Breast epithelium (tissue), 4 donors: ENCODE measurements around the gene IMPDH2. TPM values are rescaled to one million over a fixed set of nuclear protein-coding genes. Genes with fewer than 3 reads are reported as not detected.

Source experiments
- DNase-seq, 2 donors: peaks; one replicate each; pipeline ENCODE4 v3.0.0-alpha.2; 2019; ENCODE audit warnings: low spot score in 2 of 2
- H3K27ac ChIP-seq, 2 donors: fragments of 200-600 bp; sonication (generic) in 1 of 2; one replicate each; pipeline ENCODE4 v1.5.1; 2016 to 2019; ENCODE audit warnings: mild to moderate bottlenecking in 1 of 2
- H3K27me3 ChIP-seq, 2 donors: fragments of 200-600 bp; sonication (generic) in 1 of 2; one replicate each; pipeline versions ENCODE4 v1.5.1 to v1.6.0; 2017 to 2019; ENCODE audit warnings: control low read depth in 1 of 2, mild to moderate bottlenecking in 1 of 2
- H3K36me3 ChIP-seq: fragments of 200-600 bp; one replicate; pipeline ENCODE4 v1.5.1; 2019
- H3K4me1 ChIP-seq, 2 donors: fragments of 200-600 bp; sonication (generic); one replicate each; pipeline ENCODE4 v1.5.1; 2016 to 2019; ENCODE audit warnings: control low read depth in 1 of 2
- H3K4me3 ChIP-seq, 3 donors: fragments of 200-600 bp; sonication (generic); 1 replicate in 2 of 3; 2 replicates in 1 of 3; pipeline ENCODE4 v1.5.1; 2016 to 2019; ENCODE audit warnings: mild to moderate bottlenecking in 3 of 3, moderate library complexity in 2 of 3
- H3K9me3 ChIP-seq, 2 donors: fragments of 200-600 bp; sonication (generic) in 1 of 2; one replicate each; pipeline ENCODE4 v1.5.1; 2016 to 2019; ENCODE audit warnings: control low read depth in 1 of 2
- POLR2A ChIP-seq: fragments of 450-650 bp; IDR thresholded peaks from one replicate; pipeline ENCODE4 v1.6.1; 2016; ENCODE audit warnings: antibody characterized with exemption, mild to moderate bottlenecking, moderate library complexity
- POLR2AphosphoS5 ChIP-seq, 3 donors: sonication (generic); formaldehyde crosslinking; IDR thresholded peaks; one replicate each; pipeline ENCODE4 v1.6.1; 2017; ENCODE audit warnings: antibody characterized with exemption in 3 of 3
- intact Hi-C: fragments of 100-400 bp; cut with DNase I; formaldehyde crosslinking; loops from one replicate; pipeline ENCODE4 v1.15.1; 2023; ENCODE audit warnings: low total_unique reads
- total RNA-seq, 3 donors: library from RNA; depleted of rRNA; stranded (reverse); fragments of >200 nt; gene quantifications; one replicate each; pipeline ENCODE4 v1.1.0, GENCODE V29; 2016
- TF ChIP-seq, protein P1 (sequence below), 3 donors: fragments of 450-650 bp; IDR thresholded peaks; one replicate each; pipeline ENCODE4 v1.5.1; 2016 to 2017; ENCODE audit warnings: antibody characterized with exemption in 3 of 3, mild to moderate bottlenecking in 3 of 3, moderate library complexity in 3 of 3

Gene IMPDH2
- total RNA-seq, 3 donors from 2014 or later, result 123 to 216 (median 178) TPM

DNA sequence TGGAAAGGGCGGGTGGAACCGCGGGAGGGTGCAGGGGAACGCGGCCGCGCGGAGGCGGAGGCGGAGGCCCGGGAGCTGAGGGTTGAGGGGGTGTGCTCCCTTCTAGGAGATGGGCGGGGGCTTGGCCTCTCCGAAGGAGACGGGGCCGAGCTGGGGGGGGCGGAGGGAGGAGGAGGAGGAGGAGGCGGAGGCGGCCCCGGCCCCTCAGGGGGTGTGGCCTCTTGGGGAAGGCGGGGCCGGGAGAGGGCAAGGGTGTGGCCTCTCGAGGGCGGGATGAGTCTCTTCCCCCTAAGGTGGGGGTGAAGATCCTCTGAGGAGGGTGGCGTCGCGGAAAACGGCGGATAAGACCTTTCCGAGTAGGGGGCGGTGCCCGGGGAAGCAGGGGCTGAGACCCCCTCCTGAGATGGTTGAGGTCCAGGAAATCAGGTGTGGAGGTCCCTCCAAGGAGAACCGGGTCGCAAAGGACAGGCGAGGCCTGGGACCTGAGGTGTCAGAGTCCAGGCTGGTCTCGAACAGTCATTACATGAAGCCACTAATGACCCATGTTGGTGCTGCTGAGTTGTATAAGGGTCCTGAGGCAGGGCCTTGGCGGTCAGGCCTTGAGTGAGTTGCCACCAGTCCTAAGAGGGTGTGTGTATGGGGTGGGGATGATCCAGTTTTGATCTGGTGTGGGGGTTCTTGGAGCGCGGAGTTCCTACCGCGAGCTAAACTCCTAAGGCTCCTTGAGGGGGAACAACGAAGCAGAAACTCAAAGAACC lies 21.2 kb downstream of the IMPDH2 start:
- Histone ChIP-seq H3K27ac (peak overlapping the region; percentile 93 to 97), H3K4me1 (no peaks in the 10 kb centered on the region), H3K9me3 (no peaks in the 10 kb centered on the region), H3K36me3 (no peaks in the 10 kb centered on the region), H3K27me3 (no peaks in the 10 kb centered on the region), H3K4me3 (peak overlapping the region; percentile 68 to 80 (median 74))
- peak; percentile 82 to 94 for DNase-seq
- intact Hi-C loops, result no loop called here
- TF ChIP-seq, protein P1, sequence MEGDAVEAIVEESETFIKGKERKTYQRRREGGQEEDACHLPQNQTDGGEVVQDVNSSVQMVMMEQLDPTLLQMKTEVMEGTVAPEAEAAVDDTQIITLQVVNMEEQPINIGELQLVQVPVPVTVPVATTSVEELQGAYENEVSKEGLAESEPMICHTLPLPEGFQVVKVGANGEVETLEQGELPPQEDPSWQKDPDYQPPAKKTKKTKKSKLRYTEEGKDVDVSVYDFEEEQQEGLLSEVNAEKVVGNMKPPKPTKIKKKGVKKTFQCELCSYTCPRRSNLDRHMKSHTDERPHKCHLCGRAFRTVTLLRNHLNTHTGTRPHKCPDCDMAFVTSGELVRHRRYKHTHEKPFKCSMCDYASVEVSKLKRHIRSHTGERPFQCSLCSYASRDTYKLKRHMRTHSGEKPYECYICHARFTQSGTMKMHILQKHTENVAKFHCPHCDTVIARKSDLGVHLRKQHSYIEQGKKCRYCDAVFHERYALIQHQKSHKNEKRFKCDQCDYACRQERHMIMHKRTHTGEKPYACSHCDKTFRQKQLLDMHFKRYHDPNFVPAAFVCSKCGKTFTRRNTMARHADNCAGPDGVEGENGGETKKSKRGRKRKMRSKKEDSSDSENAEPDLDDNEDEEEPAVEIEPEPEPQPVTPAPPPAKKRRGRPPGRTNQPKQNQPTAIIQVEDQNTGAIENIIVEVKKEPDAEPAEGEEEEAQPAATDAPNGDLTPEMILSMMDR (IDR thresholded peaks at IDR 0.05), result no peak
- no peak for TF ChIP-seq POLR2AphosphoS5 (IDR thresholded peaks at IDR 0.05)
- no peak for TF ChIP-seq POLR2A

DNA sequence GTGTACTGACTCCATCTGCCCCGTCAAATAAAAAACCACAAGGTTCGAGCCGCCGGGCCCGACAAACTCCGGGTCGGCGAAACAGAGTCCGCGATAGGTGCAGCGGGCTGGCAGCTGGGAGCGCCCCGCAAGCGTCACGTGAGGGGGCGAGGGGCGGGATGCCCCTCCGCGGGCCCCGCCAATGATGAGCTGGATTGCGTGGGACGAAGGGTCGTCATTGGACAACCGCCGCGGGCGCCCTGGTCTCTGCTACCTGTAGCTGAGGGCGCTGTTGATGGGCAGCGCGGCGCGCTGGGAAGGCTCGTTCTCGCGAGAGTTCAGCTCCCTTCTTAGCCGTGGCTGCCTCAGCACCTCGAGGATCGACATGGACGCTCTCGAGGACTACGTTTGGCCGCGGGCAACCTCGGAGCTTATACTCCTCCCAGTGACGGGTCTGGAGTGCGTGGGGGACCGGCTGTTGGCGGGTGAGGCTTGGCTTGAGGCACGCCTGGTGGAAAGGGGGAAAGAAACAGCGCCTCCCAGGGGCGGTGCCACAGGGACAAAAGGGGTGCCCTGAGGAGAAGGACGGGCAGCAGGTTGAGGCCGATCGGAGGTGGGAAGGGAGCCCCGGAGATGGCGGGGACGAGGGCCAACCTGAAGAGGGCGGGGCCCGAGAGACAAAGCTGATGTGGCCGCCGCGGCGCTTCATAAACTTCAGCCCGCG lies 22.0 kb downstream of the IMPDH2 start, which contains the start of gene WDR6:
Gene WDR6 (plus strand): TSS at position 324 of the 703 bp plus-strand sequence. CDS start 41 bp downstream, at position 365.
- DNase-seq, result peak; percentile 98
- TF ChIP-seq POLR2A, result peak; percentile 40
- TF ChIP-seq, protein P1 (IDR thresholded peaks at IDR 0.05), result peak in 2 of 3 donors; percentile 47 to 48
- peak; percentile 85 to 90 (median 88) for TF ChIP-seq POLR2AphosphoS5 (IDR thresholded peaks at IDR 0.05)
- peak within 1 kb of the TSS; percentile 68 to 80 (median 74) for H3K4me3 ChIP-seq
- H3K9me3 ChIP-seq, result no peaks in the 10 kb centered on the region
- intact Hi-C loops, result no loop called here
- H3K27me3 ChIP-seq, result no peaks in the 10 kb centered on the region
- H3K27ac ChIP-seq, result peak within 1 kb of the TSS; percentile 93 to 97
- H3K4me1 ChIP-seq, result no peaks in the 10 kb centered on the region
- no peaks in the 10 kb centered on the region for H3K36me3 ChIP-seq

DNA sequence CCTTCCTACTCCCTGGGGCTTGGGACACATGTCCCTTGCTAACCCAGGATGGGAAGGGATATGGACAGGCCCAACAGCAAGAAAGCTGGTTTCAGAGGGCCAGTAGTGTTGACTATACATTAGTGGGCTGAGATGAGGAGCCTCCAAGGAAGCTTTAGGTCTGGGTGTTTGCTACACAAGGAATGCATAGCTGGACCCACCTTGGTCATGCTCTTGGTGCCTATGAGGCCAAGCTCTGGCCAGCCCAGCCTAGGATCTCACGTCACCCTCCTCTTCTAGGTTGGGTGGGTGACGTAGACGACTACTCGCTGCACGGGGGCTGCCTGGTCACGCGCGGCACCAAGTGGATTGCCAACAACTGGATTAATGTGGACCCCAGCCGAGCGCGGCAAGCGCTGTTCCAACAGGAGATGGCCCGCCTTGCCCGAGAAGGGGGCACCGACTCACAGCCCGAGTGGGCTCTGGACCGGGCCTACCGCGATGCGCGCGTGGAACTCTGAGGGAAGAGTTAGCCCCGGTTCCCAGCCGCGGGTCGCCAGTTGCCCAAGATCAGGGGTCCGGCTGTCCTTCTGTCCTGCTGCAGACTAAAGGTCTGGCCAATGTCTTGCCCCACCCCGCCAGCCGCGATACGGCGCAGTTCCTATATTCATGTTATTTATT lies 22.7 kb downstream of the IMPDH2 start:
- intact Hi-C loops, result no loop called here
- no peaks in the 10 kb centered on the region for H3K36me3 ChIP-seq
- H3K4me3 ChIP-seq, result peak overlapping the region; percentile 68 to 80 (median 74)
- no peak for DNase-seq
- no peak for TF ChIP-seq POLR2A
- TF ChIP-seq, protein P1 (IDR thresholded peaks at IDR 0.05), result no peak
- H3K27me3 ChIP-seq, result no peaks in the 10 kb centered on the region
- H3K9me3 ChIP-seq, result no peaks in the 10 kb centered on the region
- peak overlapping the region; percentile 93 to 97 for H3K27ac ChIP-seq
- no peaks in the 10 kb centered on the region for H3K4me1 ChIP-seq

DNA sequence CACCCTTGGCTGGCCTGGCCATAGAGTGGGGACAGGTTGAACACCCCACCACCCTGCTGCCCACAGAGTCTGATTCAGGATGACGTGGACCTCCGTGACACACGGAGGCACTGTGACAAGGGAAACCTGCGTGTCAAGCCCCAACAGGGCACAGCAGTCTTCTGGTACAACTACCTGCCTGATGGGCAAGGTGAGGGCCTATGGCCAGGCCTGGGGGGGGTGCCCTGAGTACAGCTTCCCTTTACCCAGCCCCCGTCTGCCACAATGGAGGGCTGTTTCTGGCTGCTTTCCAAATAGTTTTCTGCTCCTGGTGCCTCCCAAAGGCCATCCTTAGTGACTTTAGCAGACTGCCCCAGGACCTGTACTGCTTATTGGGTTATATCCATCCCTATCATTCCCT lies 23.2 kb downstream of the IMPDH2 start:
- DNase-seq, result no peak
- Histone ChIP-seq H3K36me3 (no peaks in the 10 kb centered on the region), H3K4me1 (no peaks in the 10 kb centered on the region), H3K27ac (peak overlapping the region; percentile 93 to 97), H3K4me3 (peak overlapping the region in 2 of 3 donors; percentile 74 to 80), H3K9me3 (no peaks in the 10 kb centered on the region), H3K27me3 (no peaks in the 10 kb centered on the region)
- no peak for TF ChIP-seq POLR2A
- TF ChIP-seq POLR2AphosphoS5 (IDR thresholded peaks at IDR 0.05), result no peak
- TF ChIP-seq, protein P1 (IDR thresholded peaks at IDR 0.05), result no peak
- intact Hi-C loops, result no loop called here
